Measurements from ENCODE around the gene PLCB1.

The PLCB1 gene

GRCh38 chr20:8524101-8525016 is 392.3 kb downstream of the PLCB1 start:
- no peak for DNase-seq

- no peak for DNase-seq
These were observed 392.9 kb downstream of the PLCB1 start for GRCh38 chr20:8525017-8525343.

- DNase-seq: no peak
These were observed 394.5 kb downstream of the PLCB1 start for GRCh38 chr20:8526610-8527009.

- no peak for DNase-seq
These were observed 396.1 kb downstream of the PLCB1 start for GRCh38 chr20:8527998-8528723.

GRCh38 chr20:8530022-8530421 is 398.0 kb downstream of the PLCB1 start:
- no peak for DNase-seq

GRCh38 chr20:8532169-8532568 is 400.1 kb downstream of the PLCB1 start:
- DNase-seq: no peak

- DNase-seq: no peak
These were observed 402.5 kb downstream of the PLCB1 start for GRCh38 chr20:8534368-8535160.

- no peak for DNase-seq
These were observed 403.6 kb downstream of the PLCB1 start for GRCh38 chr20:8535403-8536261.

- DNase-seq: no peak
These were observed 404.2 kb downstream of the PLCB1 start for GRCh38 chr20:8536262-8536618.

GRCh38 chr20:8540466-8540865 is 408.4 kb downstream of the PLCB1 start:
- no peak for DNase-seq

- no peak for DNase-seq
These were observed 410.0 kb downstream of the PLCB1 start for GRCh38 chr20:8542110-8542486.

GRCh38 chr20:8545212-8545611 is 413.1 kb downstream of the PLCB1 start:
- no peak for DNase-seq

- DNase-seq: no peak
These were observed 415.1 kb downstream of the PLCB1 start for GRCh38 chr20:8547035-8547650.

- no peak for DNase-seq
These were observed 416.0 kb downstream of the PLCB1 start for GRCh38 chr20:8547968-8548588.

- DNase-seq: no peak
These were observed 417.1 kb downstream of the PLCB1 start for GRCh38 chr20:8549192-8549591.

- DNase-seq: no peak
These were observed 425.6 kb downstream of the PLCB1 start for GRCh38 chr20:8557711-8558110.

- no peak for DNase-seq
These were observed 430.3 kb downstream of the PLCB1 start for GRCh38 chr20:8562356-8562755.

GRCh38 chr20:8568075-8568474 is 436.0 kb downstream of the PLCB1 start:
- no peak for DNase-seq

- DNase-seq: no peak
These were observed 437.7 kb downstream of the PLCB1 start for GRCh38 chr20:8569766-8570165.

GRCh38 chr20:8571611-8572010 is 439.5 kb downstream of the PLCB1 start:
- DNase-seq: no peak

GRCh38 chr20:8573686-8574085 is 441.6 kb downstream of the PLCB1 start:
- DNase-seq: no peak

- DNase-seq: no peak
These were observed 443.0 kb downstream of the PLCB1 start for GRCh38 chr20:8575114-8575513.
